ENCODE results near the gene CFAP46.

DNA sequence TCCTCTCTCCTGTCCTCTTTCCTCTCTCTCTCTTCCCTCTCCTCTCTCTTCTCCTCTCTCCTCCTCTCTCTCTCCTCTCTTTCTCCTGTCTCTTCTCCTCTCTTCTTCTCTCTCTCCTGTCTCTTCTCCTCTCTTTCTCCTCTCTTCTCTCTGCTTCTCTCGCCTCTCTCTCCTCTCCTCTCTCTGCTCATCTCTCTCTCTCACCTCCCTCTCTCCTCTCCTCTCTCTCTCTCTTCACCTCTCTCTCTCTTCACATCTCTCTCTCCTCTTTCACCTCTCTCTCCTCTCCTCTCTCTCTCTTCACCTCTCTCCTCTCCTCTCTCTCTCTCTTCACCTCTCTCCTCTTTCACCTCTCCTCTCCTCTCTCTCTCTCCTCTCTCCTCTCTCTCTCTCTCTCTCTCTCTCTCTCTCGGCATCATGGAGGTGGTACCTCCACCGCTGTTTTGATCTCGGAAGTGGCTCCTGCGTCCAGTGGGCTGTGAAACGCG is 30.1 kb downstream of the CFAP46 start:
- TF ChIP-seq, protein P1, sequence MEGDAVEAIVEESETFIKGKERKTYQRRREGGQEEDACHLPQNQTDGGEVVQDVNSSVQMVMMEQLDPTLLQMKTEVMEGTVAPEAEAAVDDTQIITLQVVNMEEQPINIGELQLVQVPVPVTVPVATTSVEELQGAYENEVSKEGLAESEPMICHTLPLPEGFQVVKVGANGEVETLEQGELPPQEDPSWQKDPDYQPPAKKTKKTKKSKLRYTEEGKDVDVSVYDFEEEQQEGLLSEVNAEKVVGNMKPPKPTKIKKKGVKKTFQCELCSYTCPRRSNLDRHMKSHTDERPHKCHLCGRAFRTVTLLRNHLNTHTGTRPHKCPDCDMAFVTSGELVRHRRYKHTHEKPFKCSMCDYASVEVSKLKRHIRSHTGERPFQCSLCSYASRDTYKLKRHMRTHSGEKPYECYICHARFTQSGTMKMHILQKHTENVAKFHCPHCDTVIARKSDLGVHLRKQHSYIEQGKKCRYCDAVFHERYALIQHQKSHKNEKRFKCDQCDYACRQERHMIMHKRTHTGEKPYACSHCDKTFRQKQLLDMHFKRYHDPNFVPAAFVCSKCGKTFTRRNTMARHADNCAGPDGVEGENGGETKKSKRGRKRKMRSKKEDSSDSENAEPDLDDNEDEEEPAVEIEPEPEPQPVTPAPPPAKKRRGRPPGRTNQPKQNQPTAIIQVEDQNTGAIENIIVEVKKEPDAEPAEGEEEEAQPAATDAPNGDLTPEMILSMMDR (IDR thresholded peaks at IDR 0.05): no peak
- no peak for TF ChIP-seq EZH2 (IDR thresholded peaks at IDR 0.05; ENCODE audit: borderline replicate concordance, insufficient read depth, low read depth, low read length, poor library complexity, severe bottlenecking)
